Loucy (cell line): Measurements from ENCODE around the gene DMBT1.

Source experiments
- H2AFZ ChIP-seq: fragments of 200-600 bp; sonication (generic); 2 replicates; pipeline ENCODE4 v1.6.0; 2016; ENCODE audit warnings: antibody characterized with exemption, mild to moderate bottlenecking, low read length, moderate library complexity
- H3F3A ChIP-seq: fragments of 200-600 bp; 2 replicates; pipeline ENCODE4 v1.6.0; 2016; ENCODE audit warnings: antibody characterized with exemption, low read depth, mild to moderate bottlenecking
- H3K27me3 ChIP-seq: fragments of 200-600 bp; sonication (generic); 2 replicates; pipeline ENCODE4 v1.6.1; 2014; ENCODE audit warnings: low read length, mild to moderate bottlenecking; ENCODE audit not compliant: insufficient read depth, poor library complexity, severe bottlenecking
- H3K36me3 ChIP-seq: fragments of 200-600 bp; sonication (generic); 2 replicates; pipeline ENCODE4 v1.6.1; 2016; ENCODE audit warnings: low read length; ENCODE audit not compliant: insufficient read depth
- H3K4me1 ChIP-seq: fragments of 200-600 bp; sonication (generic); 2 replicates; pipeline ENCODE4 v1.5.1; 2014; ENCODE audit warnings: low read length, mild to moderate bottlenecking; ENCODE audit not compliant: insufficient read depth, poor library complexity, severe bottlenecking
- H3K4me2 ChIP-seq: fragments of 200-600 bp; sonication (generic); 2 replicates; pipeline ENCODE4 v1.6.0; 2014; ENCODE audit warnings: antibody characterized with exemption, low read length, low read depth, mild to moderate bottlenecking; ENCODE audit not compliant: poor library complexity, severe bottlenecking
- H3K4me3 ChIP-seq: fragments of 200-600 bp; sonication (generic); 2 replicates; pipeline ENCODE4 v1.5.1; 2014; ENCODE audit warnings: low read length, mild to moderate bottlenecking, mixed read lengths; ENCODE audit not compliant: poor library complexity, severe bottlenecking
- H3K79me2 ChIP-seq: fragments of 200-600 bp; sonication (generic); 2 replicates; pipeline ENCODE4 v1.6.1; 2014; ENCODE audit warnings: low read length; ENCODE audit not compliant: insufficient read depth
- H3K9ac ChIP-seq: fragments of 200-600 bp; sonication (generic); 2 replicates; pipeline ENCODE4 v1.6.0; 2014; ENCODE audit warnings: mild to moderate bottlenecking, low read depth, low read length, moderate library complexity; ENCODE audit not compliant: poor library complexity, severe bottlenecking
- H3K9me2 ChIP-seq: fragments of 200-600 bp; sonication (generic); replicated peaks from 2 replicates; pipeline ENCODE4 v1.6.1; 2016; ENCODE audit warnings: low read depth, low read length, mixed read lengths
- H3K9me3 ChIP-seq: fragments of 200-600 bp; sonication (generic); 2 replicates; pipeline ENCODE4 v1.6.1; 2014; ENCODE audit warnings: mild to moderate bottlenecking, antibody characterized with exemption, low read length, low read depth; ENCODE audit not compliant: insufficient read depth
- H4K20me1 ChIP-seq: fragments of 200-600 bp; sonication (generic); 2 replicates; pipeline ENCODE4 v1.6.0; 2014; ENCODE audit warnings: antibody characterized with exemption, low read length, mild to moderate bottlenecking; ENCODE audit not compliant: insufficient read depth, poor library complexity, severe bottlenecking
- EZH2phosphoT487 ChIP-seq: fragments of 200-600 bp; IDR thresholded peaks from 2 replicates; pipeline ENCODE4 v1.6.1; 2018; ENCODE audit warnings: antibody characterized with exemption, mild to moderate bottlenecking, moderate library complexity, borderline replicate concordance
- TF ChIP-seq, protein P1 (sequence below): fragments of 200-600 bp; sonication (generic); conservative IDR thresholded peaks from 2 replicates; pipeline ENCODE4 v1.5.1; 2014; ENCODE audit warnings: mild to moderate bottlenecking, antibody characterized with exemption, low read length

Gene DMBT1

DNA sequence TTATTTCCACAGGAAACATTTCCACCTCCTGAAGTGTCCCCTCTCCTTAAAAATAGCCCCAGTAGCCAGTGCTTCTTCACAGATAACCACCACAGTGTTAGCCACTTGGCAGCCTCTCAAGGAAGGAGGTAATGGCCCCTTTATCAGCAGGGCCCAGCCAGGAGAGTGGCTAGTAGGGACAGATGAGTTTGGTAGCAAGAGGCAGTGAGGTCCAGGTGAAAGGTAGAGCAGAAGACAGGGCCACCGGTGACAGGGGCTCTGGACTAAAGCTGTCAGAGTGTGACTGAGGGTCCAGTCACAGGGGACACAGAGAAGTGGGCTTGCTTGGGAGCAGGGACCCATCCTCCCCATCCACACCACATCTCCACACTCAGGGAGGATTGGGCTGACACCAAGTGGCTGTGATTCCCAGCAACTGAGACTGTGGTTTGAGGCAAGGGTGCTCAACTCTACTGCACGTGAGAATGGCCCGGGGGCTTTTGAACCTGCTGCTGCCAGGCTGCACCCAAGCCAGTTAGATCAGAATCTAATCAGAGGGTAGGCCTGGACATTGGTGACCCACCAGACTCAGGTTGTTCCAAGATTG, 86.9 kb downstream of the DMBT1 start:
- Histone ChIP-seq H3K36me3 (no peaks in the 10 kb centered on the region), H3K4me3 (no peak overlapping the region), H3K9me2 (no peaks in the 10 kb centered on the region), H3K27me3 (no peaks in the 10 kb centered on the region), H3K9me3 (no peaks in the 10 kb centered on the region), H3K4me2 (no peak overlapping the region), H4K20me1 (no peaks in the 10 kb centered on the region), H3K4me1 (no peaks in the 10 kb centered on the region), H3K9ac (no peak overlapping the region), H3K79me2 (no peaks in the 10 kb centered on the region), H2AFZ (no peak overlapping the region), H3F3A (no peaks in the 10 kb centered on the region)
- TF ChIP-seq, protein P1, sequence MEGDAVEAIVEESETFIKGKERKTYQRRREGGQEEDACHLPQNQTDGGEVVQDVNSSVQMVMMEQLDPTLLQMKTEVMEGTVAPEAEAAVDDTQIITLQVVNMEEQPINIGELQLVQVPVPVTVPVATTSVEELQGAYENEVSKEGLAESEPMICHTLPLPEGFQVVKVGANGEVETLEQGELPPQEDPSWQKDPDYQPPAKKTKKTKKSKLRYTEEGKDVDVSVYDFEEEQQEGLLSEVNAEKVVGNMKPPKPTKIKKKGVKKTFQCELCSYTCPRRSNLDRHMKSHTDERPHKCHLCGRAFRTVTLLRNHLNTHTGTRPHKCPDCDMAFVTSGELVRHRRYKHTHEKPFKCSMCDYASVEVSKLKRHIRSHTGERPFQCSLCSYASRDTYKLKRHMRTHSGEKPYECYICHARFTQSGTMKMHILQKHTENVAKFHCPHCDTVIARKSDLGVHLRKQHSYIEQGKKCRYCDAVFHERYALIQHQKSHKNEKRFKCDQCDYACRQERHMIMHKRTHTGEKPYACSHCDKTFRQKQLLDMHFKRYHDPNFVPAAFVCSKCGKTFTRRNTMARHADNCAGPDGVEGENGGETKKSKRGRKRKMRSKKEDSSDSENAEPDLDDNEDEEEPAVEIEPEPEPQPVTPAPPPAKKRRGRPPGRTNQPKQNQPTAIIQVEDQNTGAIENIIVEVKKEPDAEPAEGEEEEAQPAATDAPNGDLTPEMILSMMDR = no peak
- TF ChIP-seq EZH2phosphoT487 = no peak

DNA sequence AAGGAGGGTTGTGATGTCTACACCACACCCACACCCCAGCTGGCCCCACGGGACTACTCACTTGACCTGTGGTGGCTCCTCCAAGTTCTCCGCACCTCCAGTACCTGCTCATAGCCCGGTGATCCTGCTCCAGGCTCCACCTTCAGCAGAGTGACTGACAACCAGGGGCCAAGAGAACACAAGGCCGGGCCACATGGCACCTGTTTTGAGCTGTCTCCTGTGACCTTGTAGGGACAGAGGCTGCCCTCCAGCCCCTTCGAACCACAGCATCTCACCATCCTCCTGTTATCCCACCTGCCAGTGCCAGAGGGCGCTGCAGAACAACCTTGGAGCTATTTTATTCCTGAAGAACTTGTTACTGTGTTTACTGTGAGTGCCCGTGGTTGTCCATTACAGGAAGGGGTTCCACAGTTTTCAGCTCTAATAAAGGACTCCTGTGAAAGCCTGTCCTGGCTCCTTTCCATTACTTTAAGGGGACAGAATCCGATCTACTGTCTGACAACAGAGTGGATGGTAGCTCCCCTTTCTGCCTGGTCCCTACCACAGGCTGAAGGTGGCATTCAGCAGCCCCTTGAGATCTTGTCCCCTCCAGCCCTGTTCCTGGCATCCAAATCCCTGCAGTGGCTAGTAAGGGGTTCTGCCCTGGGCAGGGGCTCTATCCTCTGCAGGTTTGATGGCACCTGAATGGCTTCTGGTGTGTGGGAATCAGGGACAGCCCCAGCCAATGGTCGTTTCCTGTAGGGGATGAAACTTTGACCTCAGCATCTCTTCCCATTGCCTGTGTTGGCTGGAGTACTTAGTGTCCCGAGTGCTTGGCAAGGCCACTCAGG, 88.3 kb downstream of the DMBT1 start:
- Histone ChIP-seq H3K27me3 (no peaks in the 10 kb centered on the region), H2AFZ (peak overlapping the region; percentile 82; the same call in 1 of the 2 replicates), H3K9me3 (no peaks in the 10 kb centered on the region), H3K36me3 (no peaks in the 10 kb centered on the region), H3F3A (no peaks in the 10 kb centered on the region), H3K79me2 (no peaks in the 10 kb centered on the region), H3K4me3 (no peak overlapping the region), H3K4me1 (no peaks in the 10 kb centered on the region), H3K9ac (no peak overlapping the region), H3K4me2 (no peak overlapping the region), H3K9me2 (no peaks in the 10 kb centered on the region), H4K20me1 (no peaks in the 10 kb centered on the region)
- TF ChIP-seq EZH2phosphoT487 = no peak
- TF ChIP-seq, protein P1 = peak; percentile 88

DNA sequence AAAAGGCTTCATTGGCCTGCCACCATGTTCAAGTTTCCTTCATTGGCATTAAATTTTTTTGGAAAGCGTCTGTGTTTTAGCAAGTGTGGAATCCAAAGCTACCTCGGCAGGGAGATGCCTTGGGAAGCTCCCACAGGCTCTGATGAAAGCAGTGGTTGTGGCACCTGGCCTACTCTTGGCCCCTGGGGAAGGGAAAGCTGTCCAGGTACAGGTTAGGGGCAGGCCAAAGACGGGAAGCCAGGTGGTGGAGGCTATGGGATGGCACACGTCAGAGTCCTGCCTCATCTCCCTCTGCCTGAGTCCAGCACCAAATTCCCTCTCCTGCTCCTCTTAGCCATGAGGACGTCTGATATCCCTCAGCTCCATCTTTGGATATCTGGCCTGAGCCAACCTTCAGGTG, 89.3 kb downstream of the DMBT1 start:
- no peaks in the 10 kb centered on the region for H3K9me2 ChIP-seq
- H3K9me3 ChIP-seq = no peaks in the 10 kb centered on the region
- H3K4me2 ChIP-seq = no peak overlapping the region
- no peaks in the 10 kb centered on the region for H3F3A ChIP-seq
- no peak overlapping the region for H3K9ac ChIP-seq
- no peak overlapping the region for H3K4me3 ChIP-seq
- TF ChIP-seq, protein P1 = no peak
- no peak for TF ChIP-seq EZH2phosphoT487
- H3K4me1 ChIP-seq = no peaks in the 10 kb centered on the region
- no peaks in the 10 kb centered on the region for H4K20me1 ChIP-seq
- no peaks in the 10 kb centered on the region for H3K36me3 ChIP-seq
- no peak overlapping the region for H2AFZ ChIP-seq
- no peaks in the 10 kb centered on the region for H3K27me3 ChIP-seq
- H3K79me2 ChIP-seq = no peaks in the 10 kb centered on the region
